OCI-LY3 (cell line): ENCODE results near the gene HS2ST1.

Experiments
- H2AFZ ChIP-seq: fragments of 200-600, 300-600 bp; shearing (Covaris generic); 2 replicates; pipeline ENCODE4 v1.6.0; 2014; ENCODE audit warnings: antibody characterized with exemption, low read depth, low read length
- H3K27ac ChIP-seq: fragments of 200-600, 300-600 bp; sonication (generic); 2 replicates; pipeline ENCODE4 v1.5.1; 2014; ENCODE audit warnings: mild to moderate bottlenecking, low read length, moderate library complexity, mixed read lengths
- H3K27me3 ChIP-seq: fragments of 200-600, 300-600 bp; sonication (generic); 2 replicates; pipeline ENCODE4 v1.6.1; 2014; ENCODE audit warnings: low read depth, low read length, mixed read lengths
- H3K36me3 ChIP-seq: fragments of 200-600, 300-600 bp; sonication (generic); replicated peaks from 2 replicates; pipeline ENCODE3; 2014; ENCODE audit warnings: low read depth, low read length, mixed read lengths
- H3K4me1 ChIP-seq: fragments of 300-600, 200-600 bp; sonication (generic); 2 replicates; pipeline ENCODE4 v1.6.1; 2014; ENCODE audit warnings: low read length, mixed read lengths
- H3K4me2 ChIP-seq: fragments of 200-600, 300-600 bp; sonication (generic); 2 replicates; pipeline ENCODE4 v1.6.1; 2014; ENCODE audit warnings: low read length, mixed read lengths
- H3K4me3 ChIP-seq: fragments of 300-600, 200-600 bp; sonication (generic); 2 replicates; pipeline ENCODE4 v1.5.1; 2014; ENCODE audit warnings: antibody characterized with exemption, mild to moderate bottlenecking, low read length, moderate library complexity
- H3K79me2 ChIP-seq: fragments of 300-600, 200-600 bp; shearing (Covaris generic); 2 replicates; pipeline ENCODE4 v1.6.1; 2014; ENCODE audit warnings: mild to moderate bottlenecking, low read length, mixed read lengths
- H3K9ac ChIP-seq: fragments of 300-600, 200-600 bp; shearing (Covaris generic); 2 replicates; pipeline ENCODE4 v1.6.0; 2014; ENCODE audit warnings: mild to moderate bottlenecking, low read length, moderate library complexity
- H3K9me3 ChIP-seq: fragments of 200-600, 300-600 bp; shearing (Covaris generic); 2 replicates; pipeline ENCODE4 v1.6.1; 2014; ENCODE audit warnings: low read length, mixed read lengths; ENCODE audit not compliant: insufficient read depth
- H4K20me1 ChIP-seq: fragments of 200-600, 300-600 bp; sonication (generic); 2 replicates; pipeline ENCODE4 v1.6.1; 2016; ENCODE audit warnings: low read length, mixed read lengths; ENCODE audit not compliant: insufficient read depth
- CTCF ChIP-seq: fragments of 200-600, 300-600 bp; sonication (generic); IDR thresholded peaks from 2 replicates; pipeline ENCODE4 v1.5.1; 2014; ENCODE audit warnings: antibody characterized with exemption, low read length, low read depth
- EZH2phosphoT487 ChIP-seq: fragments of 200-600 bp; shearing (Covaris generic); IDR thresholded peaks from 2 replicates; pipeline ENCODE4 v1.6.1; 2018; ENCODE audit warnings: antibody characterized with exemption, mixed run types, low read depth

HS2ST1 gene

GRCh38 chr1:86924324-86924960 lies 10.0 kb downstream of the HS2ST1 start:
- H4K20me1 ChIP-seq, result peaks cover 25% of the 10 kb centered on the region

GRCh38 chr1:86925742-86926141 lies 11.3 kb downstream of the HS2ST1 start:
- TF ChIP-seq EZH2phosphoT487 (no peak), CTCF (no peak)
- H4K20me1 ChIP-seq, result peaks cover 27% of the 10 kb centered on the region
- no peak overlapping the region for H3K4me3 ChIP-seq
- no peak overlapping the region for H2AFZ ChIP-seq
- H3K4me1 ChIP-seq, result no peaks in the 10 kb centered on the region
- H3K9me3 ChIP-seq, result peaks cover 7% of the 10 kb centered on the region; the same call in 1 of the 2 replicates
- peaks cover 32% of the 10 kb centered on the region for H3K36me3 ChIP-seq
- H3K27ac ChIP-seq, result no peak overlapping the region
- peaks cover 98% of the 10 kb centered on the region for H3K79me2 ChIP-seq
- H3K4me2 ChIP-seq, result no peak overlapping the region
- H3K9ac ChIP-seq, result no peak overlapping the region
- no peaks in the 10 kb centered on the region for H3K27me3 ChIP-seq

More at GRCh38 chr1:86924324-86924960, 10.0 kb downstream of the HS2ST1 start:
- H3K27me3 ChIP-seq, result no peaks in the 10 kb centered on the region
- no peak overlapping the region for H3K4me2 ChIP-seq
- no peaks in the 10 kb centered on the region for H3K4me1 ChIP-seq
- H3K9ac ChIP-seq, result no peak overlapping the region
- H3K36me3 ChIP-seq, result peaks cover 45% of the 10 kb centered on the region
- H2AFZ ChIP-seq, result no peak overlapping the region
- no peak overlapping the region for H3K27ac ChIP-seq
- H3K4me3 ChIP-seq, result no peak overlapping the region
- peaks cover 98% of the 10 kb centered on the region for H3K79me2 ChIP-seq
- H3K9me3 ChIP-seq, result peaks cover 7% of the 10 kb centered on the region; the same call in 1 of the 2 replicates
- TF ChIP-seq CTCF (no peak), EZH2phosphoT487 (no peak)

GRCh38 chr1:86926883-86927282 lies 12.4 kb downstream of the HS2ST1 start:
- Histone ChIP-seq H2AFZ (no peak overlapping the region), H3K27me3 (no peaks in the 10 kb centered on the region), H3K9me3 (peaks cover 7% of the 10 kb centered on the region; the same call in 1 of the 2 replicates), H3K27ac (no peak overlapping the region), H3K79me2 (peaks cover 98% of the 10 kb centered on the region), H3K36me3 (peaks cover 21% of the 10 kb centered on the region), H3K4me2 (no peak overlapping the region), H3K4me1 (no peaks in the 10 kb centered on the region), H3K4me3 (no peak overlapping the region), H3K9ac (no peak overlapping the region), H4K20me1 (peaks cover 29% of the 10 kb centered on the region)
- TF ChIP-seq EZH2phosphoT487 (no peak), CTCF (no peak)

GRCh38 chr1:86928819-86929218 lies 14.4 kb downstream of the HS2ST1 start:
- Histone ChIP-seq H3K9me3 (peaks cover 7% of the 10 kb centered on the region; the same call in 1 of the 2 replicates), H3K36me3 (peaks cover 10% of the 10 kb centered on the region), H3K27me3 (no peaks in the 10 kb centered on the region), H3K27ac (no peak overlapping the region), H3K79me2 (peaks cover 95% of the 10 kb centered on the region), H3K9ac (no peak overlapping the region), H3K4me3 (no peak overlapping the region), H3K4me1 (no peaks in the 10 kb centered on the region), H3K4me2 (no peak overlapping the region), H4K20me1 (peaks cover 34% of the 10 kb centered on the region), H2AFZ (no peak overlapping the region)
- no peak for TF ChIP-seq CTCF
- no peak for TF ChIP-seq EZH2phosphoT487
